Endothelial cell of umbilical vein (primary cell): ENCODE measurements around the gene RAI1. TPM values are rescaled to one million over a fixed set of nuclear protein-coding genes. Genes with fewer than 3 reads are reported as not detected.

Source experiments
- BruUV-seq: library from RNA; stranded (reverse); fragments of 400-500 nt; replicated peaks from 2 replicates; lab custom pipeline; 2021; lab: Mats Ljungman, UMichigan
- CTCF ChIA-PET: fragments of 300-600, 350-600 bp; sonication (Branson Sonifier 250); formaldehyde crosslinking; loops from one replicate; lab custom pipeline; 2021; ENCODE audit warnings: antibody characterized with exemption, inconsistent platforms; lab: Charles Lee
- POLR2A ChIA-PET: fragments of 300-600, 350-600 bp; sonication (Branson Sonifier 250); formaldehyde crosslinking; loops from one replicate; lab custom pipeline; 2021; ENCODE audit warnings: antibody characterized with exemption, inconsistent platforms; lab: Charles Lee
- DNase-seq: peaks from one replicate; pipeline ENCODE4 v3.0.0-alpha.2; 2011; ENCODE audit warnings: low read depth, low spot score
- FAIRE-seq: peaks from 2 replicates; lab custom pipeline; 2011; peaks lifted over from hg19 to GRCh38; lab: Jason Lieb, UNC
- H2AFZ ChIP-seq: 2 replicates; pipeline ENCODE4 v1.6.0; 2012; ENCODE audit warnings: low read depth, low read length, control low read depth, inconsistent platforms
- H3K27ac ChIP-seq: 2 replicates; pipeline ENCODE4 v1.5.1; 2011; ENCODE audit warnings: low read depth, mild to moderate bottlenecking, control low read depth, low read length, moderate library complexity; ENCODE audit not compliant: insufficient read depth
- H3K27me3 ChIP-seq, 2 experiments: 2 replicates each; pipeline versions ENCODE4 v1.6.0 to v1.6.1; 2011; ENCODE audit warnings: low read length in 2 of 2, mixed read lengths in 1 of 2; ENCODE audit not compliant: control insufficient read depth in 2 of 2, insufficient read depth in 2 of 2
- H3K36me3 ChIP-seq, 2 experiments: 2 replicates in 1 of 2; 3 replicates in 1 of 2; pipeline ENCODE4 v1.5.1; 2011; ENCODE audit warnings: low read length in 2 of 2, mild to moderate bottlenecking in 1 of 2, moderate library complexity in 1 of 2; ENCODE audit not compliant: control insufficient read depth in 2 of 2, insufficient read depth in 2 of 2; ENCODE audit errors: extremely low read depth in 1 of 2
- H3K4me1 ChIP-seq: 3 replicates; pipeline ENCODE4 v1.5.1; 2011; ENCODE audit warnings: mild to moderate bottlenecking, low read length; ENCODE audit not compliant: control insufficient read depth, insufficient read depth; ENCODE audit errors: extremely low read depth
- H3K4me2 ChIP-seq: 2 replicates; pipeline ENCODE4 v1.6.1; 2011; ENCODE audit warnings: low read length, control low read depth, mixed read lengths; ENCODE audit not compliant: insufficient read depth
- H3K4me3 ChIP-seq, 3 experiments: fragments of 200-600 bp in 1 of 3; sonication (generic), shearing (Covaris generic) in 1 of 3; replicated peaks in 1 of 3; 2 replicates each; pipeline ENCODE4 v1.5.1; 2011 to 2016; ENCODE audit warnings: control low read depth in 3 of 3, low read length in 3 of 3, mild to moderate bottlenecking in 2 of 3, inconsistent platforms in 1 of 3, low read depth in 1 of 3, moderate library complexity in 1 of 3; ENCODE audit not compliant: insufficient read depth in 1 of 3
- H3K79me2 ChIP-seq: 2 replicates; pipeline ENCODE4 v1.6.0; 2012; ENCODE audit warnings: low read length, inconsistent platforms; ENCODE audit not compliant: control insufficient read depth, insufficient read depth
- H3K9ac ChIP-seq: replicated peaks from 2 replicates; pipeline ENCODE3; 2011; ENCODE audit warnings: low read length, control low read depth; ENCODE audit not compliant: insufficient read depth; ENCODE audit errors: extremely low read depth
- H3K9me1 ChIP-seq: replicated peaks from 3 replicates; pipeline ENCODE4 v1.6.0; 2011; ENCODE audit warnings: mild to moderate bottlenecking, low read length; ENCODE audit not compliant: control insufficient read depth, insufficient read depth; ENCODE audit errors: extremely low read depth
- H3K9me3 ChIP-seq: replicated peaks from 2 replicates; pipeline ENCODE4 v1.5.1; 2012; ENCODE audit warnings: low read length, inconsistent platforms; ENCODE audit not compliant: control insufficient read depth, insufficient read depth
- H4K20me1 ChIP-seq: replicated peaks from 2 replicates; pipeline ENCODE3; 2011; ENCODE audit warnings: mild to moderate bottlenecking, low read length; ENCODE audit not compliant: control insufficient read depth, insufficient read depth; ENCODE audit errors: extremely low read depth
- CTCF ChIP-seq, 2 donors: IDR thresholded peaks; 1 replicate in 1 of 2; 2 replicates in 1 of 2; pipeline ENCODE4 v1.5.1; 2011; ENCODE audit warnings: low read length in 2 of 2, mild to moderate bottlenecking in 2 of 2, moderate library complexity in 2 of 2, control low read depth in 1 of 2, inconsistent platforms in 1 of 2, low read depth in 1 of 2; ENCODE audit not compliant: insufficient read depth in 1 of 2; ENCODE audit errors: extremely low read depth in 1 of 2
- EZH2 ChIP-seq: IDR thresholded peaks from 2 replicates; pipeline ENCODE4 v1.6.1; 2012; ENCODE audit warnings: borderline replicate concordance, low read depth, mild to moderate bottlenecking, moderate library complexity, low read length, inconsistent platforms; ENCODE audit not compliant: severe bottlenecking
- FOS ChIP-seq: IDR thresholded peaks from 2 replicates; pipeline ENCODE4 v1.6.1; 2011; ENCODE audit warnings: mild to moderate bottlenecking, low read length, moderate library complexity, borderline replicate concordance; ENCODE audit not compliant: insufficient read depth
- GATA2 ChIP-seq: IDR thresholded peaks from 2 replicates; pipeline ENCODE4 v1.7.0; 2011; ENCODE audit warnings: low read depth, mild to moderate bottlenecking, moderate library complexity, mixed read lengths, low read length; ENCODE audit not compliant: insufficient read length, insufficient read depth
- JUN ChIP-seq: IDR thresholded peaks from 2 replicates; pipeline ENCODE4 v1.6.1; 2011; ENCODE audit warnings: borderline replicate concordance, low read depth; ENCODE audit not compliant: insufficient read length, insufficient read depth
- MAX ChIP-seq: IDR thresholded peaks from 2 replicates; pipeline ENCODE4 v1.6.1; 2011; ENCODE audit not compliant: insufficient read depth, insufficient read length
- MYC ChIP-seq: IDR thresholded peaks from one replicate; pipeline ENCODE4 v1.6.1; 2011; ENCODE audit warnings: mild to moderate bottlenecking, low read depth, low read length
- POLR2A ChIP-seq: IDR thresholded peaks from 2 replicates; pipeline ENCODE4 v1.6.1; 2012; ENCODE audit warnings: low read depth, mild to moderate bottlenecking, control low read depth, low read length
- POLR2AphosphoS5 ChIP-seq: IDR thresholded peaks from 2 replicates; pipeline ENCODE4 v1.6.1; 2012; ENCODE audit warnings: low read depth, mild to moderate bottlenecking, control low read depth, low read length, moderate library complexity; ENCODE audit not compliant: insufficient read depth
- dilution Hi-C: fragments of 300-500 bp; cut with MboI; formaldehyde crosslinking; loops from one replicate; pipeline ENCODE4 v1.15.0; 2019; ENCODE audit warnings: low sequenced_read_pairs; ENCODE audit not compliant: extremely low pct_ligation_motif_present
- intact Hi-C: fragments of 100-400 bp; cut with micrococcal nuclease; formaldehyde crosslinking; loops from one replicate; pipeline ENCODE4 v1.10.0; 2022
- polyA plus RNA-seq, 4 experiments: library from polyadenylated mRNA; depleted of rRNA in 3 of 4; stranded (reverse) in 3 of 4; unstranded in 1 of 4; fragments of >200 nt; gene quantifications; 2 replicates each; pipeline versions ENCODE4 v1.2.1 to v1.2.3, GENCODE V29; 2011 to 2012; ENCODE audit warnings: missing spikeins in 1 of 4
- total RNA-seq: library from RNA; stranded (reverse); gene quantifications from 2 replicates; pipeline ENCODE4 v1.2.3, GENCODE V29; 2021

Gene RAI1
- total and polyA plus RNA-seq, 2 donors (not counting 3 experiments of a cell fraction or from before 2014, with no cell fraction given) = 7.8 to 43.3 TPM

GRCh38 chr17:17826942-17827785, 145.9 kb downstream of the RAI1 start:
- TF ChIP-seq FOS = no peak
- TF ChIP-seq CTCF (IDR thresholded peaks at IDR 0.05; ENCODE audit: extremely low read depth in 1 of 2, insufficient read depth in 1 of 2, low read depth in 1 of 2, low read length in 2 of 2) = no peak
- no peak for TF ChIP-seq EZH2
- TF ChIP-seq MAX = no peak
- no peak for TF ChIP-seq JUN
- no peak for TF ChIP-seq POLR2AphosphoS5
- no peak for TF ChIP-seq POLR2A
- TF ChIP-seq MYC = no peak
- no peak for TF ChIP-seq GATA2
- no peak overlapping the region for H3K27ac ChIP-seq
- H2AFZ ChIP-seq = no peak overlapping the region
- BruUV-seq = no TSS peak
- no peak overlapping the region for H3K4me3 ChIP-seq
- no peak overlapping the region for H3K4me2 ChIP-seq
- POLR2A ChIA-PET = no interaction called here
- FAIRE-seq (no peak), DNase-seq (no peak)
- H4K20me1 ChIP-seq = no peaks in the 10 kb centered on the region
- dilution Hi-C loops = no loop called here
- peaks cover 25% of the 10 kb centered on the region for H3K4me1 ChIP-seq
- H3K27me3 ChIP-seq = no peaks in the 10 kb centered on the region
- no peaks in the 10 kb centered on the region for H3K9me3 ChIP-seq
- intact Hi-C loops = no loop called here
- no peak overlapping the region for H3K9ac ChIP-seq
- H3K9me1 ChIP-seq = no peaks in the 10 kb centered on the region
- peaks cover 0 to 3% of the 10 kb centered on the region in 2 experiments for H3K36me3 ChIP-seq
- CTCF ChIA-PET = interaction anchor here (0.8 to 1.4 kb wide), 2 partner anchors 9 to 14 kb away, joined by 3 to 6 read pairs; partner anchors contain the start of gene SREBF1
- H3K79me2 ChIP-seq = peaks cover 79% of the 10 kb centered on the region
